ENCODE results near the gene SWI5. TPM values are rescaled to one million over a fixed set of nuclear protein-coding genes. Genes with fewer than 3 reads are reported as not detected.

The SWI5 gene
- polyA plus RNA-seq, 3 donors, result 14.4 to 18.0 (median 16.2) TPM

DNA sequence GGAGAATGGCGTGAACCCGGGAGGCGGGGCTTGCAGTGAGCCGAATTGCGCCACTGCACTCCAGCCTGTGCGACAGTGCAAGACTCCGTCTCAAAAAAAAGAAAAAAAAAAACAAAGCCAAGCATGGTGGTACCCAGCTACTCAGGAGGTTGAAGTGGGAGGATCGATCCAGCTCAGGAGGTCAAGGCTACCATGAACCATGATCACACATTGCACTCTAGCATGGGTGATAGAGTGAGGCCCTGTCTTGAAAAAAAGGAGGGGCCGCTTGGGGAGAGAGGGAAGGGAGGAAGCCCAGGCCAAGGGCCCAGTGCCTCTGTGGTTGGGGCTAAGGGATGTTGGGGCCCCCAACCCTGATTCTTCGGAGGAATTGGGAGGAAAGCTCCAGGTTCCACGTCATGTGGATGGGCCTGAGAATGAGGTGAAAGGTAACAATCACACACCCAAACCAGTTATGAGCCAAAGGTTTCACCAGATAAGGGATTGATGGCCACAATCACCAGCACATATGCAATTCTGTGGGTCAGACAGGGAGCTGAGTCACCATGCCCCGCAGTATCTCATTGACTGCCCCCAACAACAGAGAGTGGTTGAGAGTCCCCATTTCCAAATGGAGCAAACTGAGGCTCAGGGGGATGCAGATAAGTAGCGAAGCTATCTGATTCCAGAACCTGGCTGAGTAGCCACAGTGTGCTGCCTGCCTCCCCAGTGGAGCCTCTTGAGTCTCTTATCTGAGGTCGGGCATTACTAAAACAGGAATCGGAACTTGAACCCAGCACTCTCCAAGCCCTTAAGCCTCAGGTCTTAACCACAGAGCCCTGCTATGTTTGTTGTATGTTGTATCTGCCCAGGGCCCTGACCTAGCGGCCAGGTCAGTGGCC is 20.5 kb downstream of the SWI5 start:
- no peaks in the 10 kb centered on the region for H3K79me2 ChIP-seq (ENCODE audit: insufficient read depth, low read length)
- peak overlapping the region in 1 of 7 donors; percentile 50 for H3K27ac Mint-ChIP-seq
- H3K27me3 ChIP-seq (ENCODE audit: control insufficient read depth in 2 of 2, insufficient read depth in 2 of 2, low read length in 2 of 2), result no peaks in the 10 kb centered on the region
- no peaks in the 10 kb centered on the region for H3K36me3 Mint-ChIP-seq
- H3K4me2 ChIP-seq (replicated peaks; ENCODE audit: extremely low read depth, low read length, poor library complexity, severe bottlenecking), result no peak overlapping the region
- TF ChIP-seq, protein P1, sequence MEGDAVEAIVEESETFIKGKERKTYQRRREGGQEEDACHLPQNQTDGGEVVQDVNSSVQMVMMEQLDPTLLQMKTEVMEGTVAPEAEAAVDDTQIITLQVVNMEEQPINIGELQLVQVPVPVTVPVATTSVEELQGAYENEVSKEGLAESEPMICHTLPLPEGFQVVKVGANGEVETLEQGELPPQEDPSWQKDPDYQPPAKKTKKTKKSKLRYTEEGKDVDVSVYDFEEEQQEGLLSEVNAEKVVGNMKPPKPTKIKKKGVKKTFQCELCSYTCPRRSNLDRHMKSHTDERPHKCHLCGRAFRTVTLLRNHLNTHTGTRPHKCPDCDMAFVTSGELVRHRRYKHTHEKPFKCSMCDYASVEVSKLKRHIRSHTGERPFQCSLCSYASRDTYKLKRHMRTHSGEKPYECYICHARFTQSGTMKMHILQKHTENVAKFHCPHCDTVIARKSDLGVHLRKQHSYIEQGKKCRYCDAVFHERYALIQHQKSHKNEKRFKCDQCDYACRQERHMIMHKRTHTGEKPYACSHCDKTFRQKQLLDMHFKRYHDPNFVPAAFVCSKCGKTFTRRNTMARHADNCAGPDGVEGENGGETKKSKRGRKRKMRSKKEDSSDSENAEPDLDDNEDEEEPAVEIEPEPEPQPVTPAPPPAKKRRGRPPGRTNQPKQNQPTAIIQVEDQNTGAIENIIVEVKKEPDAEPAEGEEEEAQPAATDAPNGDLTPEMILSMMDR (IDR thresholded peaks at IDR 0.05), result no peak
- no peaks in the 10 kb centered on the region for H3K9me3 Mint-ChIP-seq
- no peaks in the 10 kb centered on the region for H3K36me3 ChIP-seq (replicated peaks in 1 of 2; ENCODE audit: control insufficient read depth in 1 of 2, insufficient read depth in 2 of 2, low read length in 2 of 2)
- peaks cover 0 to 2% (median 0%) of the 10 kb centered on the region in 3 donors for H3K27me3 Mint-ChIP-seq (ENCODE audit: low read depth in 3 of 3)
- intact Hi-C loops (cut with micrococcal nuclease), result loop anchor here in 1 of 2 donors (10.0 kb wide), 1 partner anchor 118 kb away; no protein-coding TSS in a partner anchor
- H3K9ac ChIP-seq (ENCODE audit: insufficient read depth, low read length, poor library complexity, severe bottlenecking), result no peak overlapping the region
- no peak overlapping the region for H3K27ac ChIP-seq (ENCODE audit: low read depth in 1 of 2, low read length in 2 of 2)
- no peaks in the 10 kb centered on the region for H3K4me1 Mint-ChIP-seq
- H4K20me1 ChIP-seq (ENCODE audit: insufficient read depth, low read length), result no peaks in the 10 kb centered on the region
- WGBS (ENCODE audit: insufficient coverage), result 79% methylated on average over 4 of the region's 16 CpGs
- no peaks in the 10 kb centered on the region for H3K9me3 ChIP-seq (replicated peaks in 1 of 2; ENCODE audit: control insufficient read depth in 1 of 2, insufficient read depth in 1 of 2, low read length in 2 of 2)
- no peaks in the 10 kb centered on the region for H3K4me1 ChIP-seq (ENCODE audit: control insufficient read depth in 1 of 2, insufficient read depth in 2 of 2, low read length in 2 of 2)
- no peak overlapping the region for H3K4me3 Mint-ChIP-seq
- H3K4me3 ChIP-seq (replicated peaks in 1 of 3; ENCODE audit: low read depth in 2 of 3, low read length in 3 of 3), result no peak overlapping the region
- no peak for DNase-seq
- H2AFZ ChIP-seq (ENCODE audit: insufficient read depth, low read depth, low read length, poor library complexity, severe bottlenecking), result no peak overlapping the region

DNA sequence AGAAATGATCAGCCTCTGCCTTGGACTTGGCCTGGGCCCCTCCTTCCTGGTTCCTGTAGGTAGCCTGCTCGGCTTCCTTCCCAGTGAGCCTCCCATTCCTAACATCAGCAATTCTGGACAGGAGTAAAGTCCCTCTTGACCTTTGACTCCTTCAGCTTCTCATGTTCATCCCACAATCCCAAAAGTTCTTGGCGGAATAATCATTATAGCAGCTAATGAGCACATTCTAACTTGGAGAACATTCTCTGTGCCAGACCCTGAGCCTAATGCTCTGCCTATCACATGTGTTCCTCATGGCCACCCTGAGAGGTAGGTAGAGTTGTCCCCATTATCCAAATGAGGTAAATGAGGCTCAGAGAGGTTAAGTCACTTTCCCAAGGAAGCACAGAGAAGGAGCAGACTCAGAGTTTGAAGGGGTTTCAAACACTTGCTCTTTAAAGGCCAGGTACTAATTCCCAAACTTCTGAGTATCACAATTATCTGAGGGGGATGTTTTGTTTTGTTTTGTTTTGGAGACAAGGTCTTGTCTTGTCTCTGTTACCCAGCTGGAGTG is 21.2 kb downstream of the SWI5 start:
- H2AFZ ChIP-seq (ENCODE audit: insufficient read depth, low read depth, low read length, poor library complexity, severe bottlenecking), result no peak overlapping the region
- no peaks in the 10 kb centered on the region for H4K20me1 ChIP-seq (ENCODE audit: insufficient read depth, low read length)
- no peak overlapping the region for H3K9ac ChIP-seq (ENCODE audit: insufficient read depth, low read length, poor library complexity, severe bottlenecking)
- H3K36me3 ChIP-seq (replicated peaks in 1 of 2; ENCODE audit: control insufficient read depth in 1 of 2, insufficient read depth in 2 of 2, low read length in 2 of 2), result no peaks in the 10 kb centered on the region
- peak overlapping the region in 1 of 7 donors; percentile 50 for H3K27ac Mint-ChIP-seq
- no peaks in the 10 kb centered on the region for H3K9me3 ChIP-seq (replicated peaks in 1 of 2; ENCODE audit: control insufficient read depth in 1 of 2, insufficient read depth in 1 of 2, low read length in 2 of 2)
- no peak overlapping the region for H3K4me3 ChIP-seq (replicated peaks in 1 of 3; ENCODE audit: low read depth in 2 of 3, low read length in 3 of 3)
- H3K36me3 Mint-ChIP-seq, result no peaks in the 10 kb centered on the region
- H3K4me1 ChIP-seq (ENCODE audit: control insufficient read depth in 1 of 2, insufficient read depth in 2 of 2, low read length in 2 of 2), result no peaks in the 10 kb centered on the region
- H3K27ac ChIP-seq (ENCODE audit: low read depth in 1 of 2, low read length in 2 of 2), result no peak overlapping the region
- no CpG with 5 or more reads among the region's 2 CpGs for WGBS (ENCODE audit: insufficient coverage)
- H3K4me2 ChIP-seq (replicated peaks; ENCODE audit: extremely low read depth, low read length, poor library complexity, severe bottlenecking), result no peak overlapping the region
- no peak for DNase-seq
- H3K9me3 Mint-ChIP-seq, result no peaks in the 10 kb centered on the region
- TF ChIP-seq, protein P1 (IDR thresholded peaks at IDR 0.05), result no peak
- no peaks in the 10 kb centered on the region for H3K79me2 ChIP-seq (ENCODE audit: insufficient read depth, low read length)
- no peaks in the 10 kb centered on the region for H3K27me3 ChIP-seq (ENCODE audit: control insufficient read depth in 2 of 2, insufficient read depth in 2 of 2, low read length in 2 of 2)
- peaks cover 0 to 4% (median 0%) of the 10 kb centered on the region in 3 donors for H3K27me3 Mint-ChIP-seq (ENCODE audit: low read depth in 3 of 3)
- intact Hi-C loops (cut with micrococcal nuclease), result loop anchor here in 1 of 2 donors (10.0 kb wide), 1 partner anchor 118 kb away; no protein-coding TSS in a partner anchor
- H3K4me1 Mint-ChIP-seq, result no peaks in the 10 kb centered on the region
- no peak overlapping the region for H3K4me3 Mint-ChIP-seq

All from CD14-positive monocyte (primary cell).